Measurements from ENCODE around the gene PLVAP. TPM values are rescaled to one million over a fixed set of nuclear protein-coding genes. Genes with fewer than 3 reads are reported as not detected.

Gene PLVAP
- total RNA-seq, 1 donor from 2014 or later = not detected

- DNase-seq (ENCODE audit: low read depth) (peak; percentile 15), FAIRE-seq (no peak)
- no peaks in the 10 kb centered on the region for H3K27me3 ChIP-seq (ENCODE audit: control insufficient read depth, insufficient read depth, low read length)
- H3K36me3 ChIP-seq (ENCODE audit: control insufficient read depth, insufficient read depth, low read length) = no peaks in the 10 kb centered on the region
- no peak overlapping the region for H3K4me3 ChIP-seq (ENCODE audit: low read depth, low read length)
- TF ChIP-seq, protein P1, sequence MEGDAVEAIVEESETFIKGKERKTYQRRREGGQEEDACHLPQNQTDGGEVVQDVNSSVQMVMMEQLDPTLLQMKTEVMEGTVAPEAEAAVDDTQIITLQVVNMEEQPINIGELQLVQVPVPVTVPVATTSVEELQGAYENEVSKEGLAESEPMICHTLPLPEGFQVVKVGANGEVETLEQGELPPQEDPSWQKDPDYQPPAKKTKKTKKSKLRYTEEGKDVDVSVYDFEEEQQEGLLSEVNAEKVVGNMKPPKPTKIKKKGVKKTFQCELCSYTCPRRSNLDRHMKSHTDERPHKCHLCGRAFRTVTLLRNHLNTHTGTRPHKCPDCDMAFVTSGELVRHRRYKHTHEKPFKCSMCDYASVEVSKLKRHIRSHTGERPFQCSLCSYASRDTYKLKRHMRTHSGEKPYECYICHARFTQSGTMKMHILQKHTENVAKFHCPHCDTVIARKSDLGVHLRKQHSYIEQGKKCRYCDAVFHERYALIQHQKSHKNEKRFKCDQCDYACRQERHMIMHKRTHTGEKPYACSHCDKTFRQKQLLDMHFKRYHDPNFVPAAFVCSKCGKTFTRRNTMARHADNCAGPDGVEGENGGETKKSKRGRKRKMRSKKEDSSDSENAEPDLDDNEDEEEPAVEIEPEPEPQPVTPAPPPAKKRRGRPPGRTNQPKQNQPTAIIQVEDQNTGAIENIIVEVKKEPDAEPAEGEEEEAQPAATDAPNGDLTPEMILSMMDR (IDR thresholded peaks at IDR 0.05; ENCODE audit: insufficient read depth, low read length, severe bottlenecking) = no peak
These were observed 28.4 kb downstream of the PLVAP start for GRCh38 chr19:17348700-17349099.

GRCh38 chr19:17347877-17348276, 29.3 kb downstream of the PLVAP start:
- Histone ChIP-seq H3K4me3 (ENCODE audit: low read depth, low read length) (no peak overlapping the region), H3K27me3 (ENCODE audit: control insufficient read depth, insufficient read depth, low read length) (no peaks in the 10 kb centered on the region), H3K36me3 (ENCODE audit: control insufficient read depth, insufficient read depth, low read length) (no peaks in the 10 kb centered on the region)
- TF ChIP-seq, protein P1 (IDR thresholded peaks at IDR 0.05; ENCODE audit: insufficient read depth, low read length, severe bottlenecking) = no peak
- DNase-seq (ENCODE audit: low read depth) (no peak), FAIRE-seq (no peak)

GRCh38 chr19:17347361-17347760, 29.8 kb downstream of the PLVAP start:
- FAIRE-seq = no peak
- TF ChIP-seq, protein P1 (IDR thresholded peaks at IDR 0.05; ENCODE audit: insufficient read depth, low read length, severe bottlenecking) = no peak
- Histone ChIP-seq H3K36me3 (ENCODE audit: control insufficient read depth, insufficient read depth, low read length) (no peaks in the 10 kb centered on the region), H3K27me3 (ENCODE audit: control insufficient read depth, insufficient read depth, low read length) (no peaks in the 10 kb centered on the region), H3K4me3 (ENCODE audit: low read depth, low read length) (no peak overlapping the region)
- DNase-seq (ENCODE audit: low read depth) = no peak

- FAIRE-seq (no peak), DNase-seq (ENCODE audit: low read depth) (peak; percentile 38)
- Histone ChIP-seq H3K36me3 (ENCODE audit: control insufficient read depth, insufficient read depth, low read length) (no peaks in the 10 kb centered on the region), H3K27me3 (ENCODE audit: control insufficient read depth, insufficient read depth, low read length) (no peaks in the 10 kb centered on the region), H3K4me3 (ENCODE audit: low read depth, low read length) (no peak overlapping the region)
- TF ChIP-seq, protein P1 (IDR thresholded peaks at IDR 0.05; ENCODE audit: insufficient read depth, low read length, severe bottlenecking) = peak; percentile 98
These were observed 31.0 kb downstream of the PLVAP start for GRCh38 chr19:17346109-17346671.

DNA sequence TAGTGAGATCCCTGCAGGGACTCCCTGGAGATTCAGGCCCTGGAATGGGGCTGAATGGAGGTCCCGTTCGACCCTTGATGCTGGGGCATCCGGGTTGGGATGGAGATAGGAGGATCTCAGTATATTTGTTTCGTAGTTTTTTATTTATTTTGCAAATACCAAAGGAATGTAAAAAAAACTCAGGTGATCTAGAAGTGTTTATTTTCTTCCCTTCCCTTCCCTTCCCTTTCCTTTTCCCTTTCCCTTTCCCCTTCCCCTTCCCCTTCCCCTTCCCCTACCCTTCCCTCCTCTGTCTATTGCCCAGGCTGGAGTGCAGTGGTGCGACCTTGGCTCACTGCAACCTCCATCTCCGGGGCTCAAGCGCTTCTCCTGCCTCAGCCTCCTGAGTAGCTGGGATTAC, 35.3 kb downstream of the PLVAP start:
- Histone ChIP-seq H3K36me3 (ENCODE audit: control insufficient read depth, insufficient read depth, low read length) (peaks cover 8% of the 10 kb centered on the region), H3K4me3 (ENCODE audit: low read depth, low read length) (no peak overlapping the region), H3K27me3 (ENCODE audit: control insufficient read depth, insufficient read depth, low read length) (no peaks in the 10 kb centered on the region)
- DNase-seq (ENCODE audit: low read depth) (no peak), FAIRE-seq (no peak)
- TF ChIP-seq, protein P1 (IDR thresholded peaks at IDR 0.05; ENCODE audit: insufficient read depth, low read length, severe bottlenecking) = no peak

DNA sequence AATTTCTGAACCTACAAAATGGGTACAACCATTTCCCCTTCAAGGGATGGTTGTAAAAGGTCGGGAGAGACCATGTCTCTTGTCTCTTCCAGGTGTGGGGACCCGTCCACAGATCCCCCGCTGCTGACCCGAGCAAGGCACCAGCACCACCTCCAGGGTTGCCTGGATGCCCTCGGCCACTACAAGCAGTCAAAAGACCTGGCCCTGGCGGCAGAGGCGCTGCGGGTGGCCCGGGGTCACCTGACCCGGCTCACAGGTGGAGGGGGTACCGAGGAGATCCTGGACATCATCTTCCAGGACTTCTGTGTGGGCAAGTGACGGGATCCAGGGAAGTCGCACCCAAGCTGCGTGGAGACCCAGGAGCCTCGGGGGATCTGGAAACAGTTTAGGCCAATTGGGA, 35.8 kb downstream of the PLVAP start:
- Histone ChIP-seq H3K27me3 (ENCODE audit: control insufficient read depth, insufficient read depth, low read length) (no peaks in the 10 kb centered on the region), H3K4me3 (ENCODE audit: low read depth, low read length) (no peak overlapping the region), H3K36me3 (ENCODE audit: control insufficient read depth, insufficient read depth, low read length) (peaks cover 8% of the 10 kb centered on the region)
- FAIRE-seq = no peak
- no peak for DNase-seq (ENCODE audit: low read depth)
- TF ChIP-seq, protein P1 (IDR thresholded peaks at IDR 0.05; ENCODE audit: insufficient read depth, low read length, severe bottlenecking) = no peak

Data from bronchial epithelial cell (primary cell).